Left lobe of liver (tissue), 2 donors: Measurements from ENCODE around the gene DSCAM. TPM values are rescaled to one million over a fixed set of nuclear protein-coding genes. Genes with fewer than 3 reads are reported as not detected.

Experiments
- ATAC-seq: fragments of 200-7000 bp; cut with Tn5 transposase; one replicate; pipeline ENCODE4 v1.9.1; 2020; ENCODE audit warnings: mild to moderate bottlenecking, moderate library complexity
- DNase-seq: peaks from one replicate; pipeline ENCODE4 v3.0.0-alpha.2; 2020; ENCODE audit warnings: low spot score
- total RNA-seq: library from RNA; stranded (reverse); gene quantifications from one replicate; pipeline ENCODE4 v1.2.1, GENCODE V29; 2021
- donor health status: DM: no; HTN: no; CAD: no; lungs with moderate emphysema.
- donor health status: DM: no; HTN: yes; CAD: no.

Gene DSCAM
- total RNA-seq, 1 donor from 2014 or later: 0.10 TPM

- DNase-seq (no peak), ATAC-seq (no peak)
These were observed 123.0 kb downstream of the DSCAM start for GRCh38 chr21:40723966-40724365.

- DNase-seq (no peak), ATAC-seq (no peak)
These were observed 123.6 kb downstream of the DSCAM start for GRCh38 chr21:40723317-40723716.

GRCh38 chr21:40719615-40720014, 127.3 kb downstream of the DSCAM start:
- ATAC-seq (no peak), DNase-seq (no peak)

GRCh38 chr21:40717028-40717427, 129.9 kb downstream of the DSCAM start:
- DNase-seq (no peak), ATAC-seq (no peak)

GRCh38 chr21:40714536-40714935, 132.4 kb downstream of the DSCAM start:
- no peak for ATAC-seq
- no peak for DNase-seq

- ATAC-seq (no peak), DNase-seq (no peak)
These were observed 139.2 kb downstream of the DSCAM start for GRCh38 chr21:40707656-40708244.

- no peak for ATAC-seq
- no peak for DNase-seq
These were observed 139.9 kb downstream of the DSCAM start for GRCh38 chr21:40706806-40707655.

- no peak for ATAC-seq
- no peak for DNase-seq
These were observed 140.8 kb downstream of the DSCAM start for GRCh38 chr21:40706176-40706575.

GRCh38 chr21:40704141-40704540, 142.8 kb downstream of the DSCAM start:
- DNase-seq (no peak), ATAC-seq (no peak)

GRCh38 chr21:40699366-40699765, 147.6 kb downstream of the DSCAM start:
- DNase-seq: no peak
- ATAC-seq: no peak

GRCh38 chr21:40696246-40696645, 150.7 kb downstream of the DSCAM start:
- DNase-seq: no peak
- no peak for ATAC-seq

- DNase-seq (no peak), ATAC-seq (no peak)
These were observed 157.1 kb downstream of the DSCAM start for GRCh38 chr21:40689840-40690360.

GRCh38 chr21:40689217-40689616, 157.7 kb downstream of the DSCAM start:
- ATAC-seq (no peak), DNase-seq (no peak)

GRCh38 chr21:40688106-40688864, 158.7 kb downstream of the DSCAM start:
- ATAC-seq: peak; percentile 16
- DNase-seq: no peak

- ATAC-seq (no peak), DNase-seq (no peak)
These were observed 159.3 kb downstream of the DSCAM start for GRCh38 chr21:40687625-40688024.

GRCh38 chr21:40686526-40686925, 160.4 kb downstream of the DSCAM start:
- ATAC-seq (no peak), DNase-seq (no peak)

GRCh38 chr21:40685141-40685540, 161.8 kb downstream of the DSCAM start:
- no peak for ATAC-seq
- DNase-seq: no peak

GRCh38 chr21:40684726-40685125, 162.2 kb downstream of the DSCAM start:
- no peak for DNase-seq
- ATAC-seq: no peak

- DNase-seq (no peak), ATAC-seq (no peak)
These were observed 163.6 kb downstream of the DSCAM start for GRCh38 chr21:40683349-40683748.

GRCh38 chr21:40681164-40681859, 165.6 kb downstream of the DSCAM start:
- ATAC-seq: no peak

GRCh38 chr21:40680311-40680710, 166.6 kb downstream of the DSCAM start:
- DNase-seq (no peak), ATAC-seq (no peak)

More at GRCh38 chr21:40681164-40681859, 165.6 kb downstream of the DSCAM start:
- DNase-seq: no peak
